Left ventricle myocardium inferior (tissue), 1 donor: ENCODE measurements around the gene NCF2. TPM values are rescaled to one million over a fixed set of nuclear protein-coding genes. Genes with fewer than 3 reads are reported as not detected.

Experiments used
- DNase-seq: peaks from one replicate; pipeline ENCODE4 v3.0.0-alpha.2; 2020
- H3K27ac ChIP-seq: fragments of 200-600 bp; replicated peaks from 2 replicates; pipeline ENCODE4 v1.8.0; 2021
- H3K27me3 ChIP-seq: fragments of 200-600 bp; 2 replicates; pipeline ENCODE4 v1.8.0; 2021; ENCODE audit warnings: low read depth
- H3K36me3 ChIP-seq: fragments of 200-600 bp; 2 replicates; pipeline ENCODE4 v1.8.0; 2021
- H3K4me1 ChIP-seq: fragments of 200-600 bp; 2 replicates; pipeline ENCODE4 v1.8.0; 2021
- H3K4me3 ChIP-seq: fragments of 200-600 bp; 2 replicates; pipeline ENCODE4 v1.8.0; 2021; ENCODE audit warnings: mild to moderate bottlenecking, moderate library complexity
- H3K9me3 ChIP-seq: fragments of 200-600 bp; replicated peaks from 2 replicates; pipeline ENCODE4 v1.8.0; 2021
- intact Hi-C: fragments of 100-400 bp; cut with micrococcal nuclease; formaldehyde crosslinking; loops from one replicate; pipeline ENCODE4 v1.11.0; 2022
- total RNA-seq: library from RNA; stranded (reverse); fragmentation: NEBNext Ultra II Directional; extraction: Animal tissue kit (Norgen Biotek cat#: 25700); gene quantifications from one replicate; pipeline ENCODE4 v1.2.1, GENCODE V29; 2021
- TF ChIP-seq, protein P1 (sequence below): fragments of 200-600 bp; IDR thresholded peaks from 2 replicates; pipeline ENCODE4 v1.8.0; 2021; ENCODE audit warnings: antibody characterized with exemption, mild to moderate bottlenecking, borderline replicate concordance
- donor health status: DM: no; HTN: yes; CAD: no; lungs with severe emphysema.

NCF2 gene
- total RNA-seq, 1 donor from 2014 or later = 4.5 TPM

GRCh38 chr1:183609313-183609712, 19.1 kb upstream of the NCF2 start:
- H3K27ac ChIP-seq = peak overlapping the region; percentile 72
- H3K4me1 ChIP-seq = peaks cover 27% of the 10 kb centered on the region
- no peaks in the 10 kb centered on the region for H3K27me3 ChIP-seq
- H3K36me3 ChIP-seq = no peaks in the 10 kb centered on the region
- no peak overlapping the region for H3K4me3 ChIP-seq
- TF ChIP-seq, protein P1, sequence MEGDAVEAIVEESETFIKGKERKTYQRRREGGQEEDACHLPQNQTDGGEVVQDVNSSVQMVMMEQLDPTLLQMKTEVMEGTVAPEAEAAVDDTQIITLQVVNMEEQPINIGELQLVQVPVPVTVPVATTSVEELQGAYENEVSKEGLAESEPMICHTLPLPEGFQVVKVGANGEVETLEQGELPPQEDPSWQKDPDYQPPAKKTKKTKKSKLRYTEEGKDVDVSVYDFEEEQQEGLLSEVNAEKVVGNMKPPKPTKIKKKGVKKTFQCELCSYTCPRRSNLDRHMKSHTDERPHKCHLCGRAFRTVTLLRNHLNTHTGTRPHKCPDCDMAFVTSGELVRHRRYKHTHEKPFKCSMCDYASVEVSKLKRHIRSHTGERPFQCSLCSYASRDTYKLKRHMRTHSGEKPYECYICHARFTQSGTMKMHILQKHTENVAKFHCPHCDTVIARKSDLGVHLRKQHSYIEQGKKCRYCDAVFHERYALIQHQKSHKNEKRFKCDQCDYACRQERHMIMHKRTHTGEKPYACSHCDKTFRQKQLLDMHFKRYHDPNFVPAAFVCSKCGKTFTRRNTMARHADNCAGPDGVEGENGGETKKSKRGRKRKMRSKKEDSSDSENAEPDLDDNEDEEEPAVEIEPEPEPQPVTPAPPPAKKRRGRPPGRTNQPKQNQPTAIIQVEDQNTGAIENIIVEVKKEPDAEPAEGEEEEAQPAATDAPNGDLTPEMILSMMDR = peak; percentile 69
- intact Hi-C loops = loop anchor here (10.0 kb wide), 1 partner anchor 145 kb away; no protein-coding TSS in a partner anchor
- DNase-seq = peak; percentile 58
- no peaks in the 10 kb centered on the region for H3K9me3 ChIP-seq

- peaks cover 27% of the 10 kb centered on the region for H3K4me1 ChIP-seq
- no peaks in the 10 kb centered on the region for H3K9me3 ChIP-seq
- TF ChIP-seq, protein P1 = no peak
- no peak overlapping the region for H3K27ac ChIP-seq
- H3K4me3 ChIP-seq = no peak overlapping the region
- H3K27me3 ChIP-seq = no peaks in the 10 kb centered on the region
- intact Hi-C loops = loop anchor here (10.0 kb wide), 1 partner anchor 143 kb away; no protein-coding TSS in a partner anchor
- H3K36me3 ChIP-seq = no peaks in the 10 kb centered on the region
- no peak for DNase-seq
These were observed 17.2 kb upstream of the NCF2 start for GRCh38 chr1:183607322-183607980.

DNA sequence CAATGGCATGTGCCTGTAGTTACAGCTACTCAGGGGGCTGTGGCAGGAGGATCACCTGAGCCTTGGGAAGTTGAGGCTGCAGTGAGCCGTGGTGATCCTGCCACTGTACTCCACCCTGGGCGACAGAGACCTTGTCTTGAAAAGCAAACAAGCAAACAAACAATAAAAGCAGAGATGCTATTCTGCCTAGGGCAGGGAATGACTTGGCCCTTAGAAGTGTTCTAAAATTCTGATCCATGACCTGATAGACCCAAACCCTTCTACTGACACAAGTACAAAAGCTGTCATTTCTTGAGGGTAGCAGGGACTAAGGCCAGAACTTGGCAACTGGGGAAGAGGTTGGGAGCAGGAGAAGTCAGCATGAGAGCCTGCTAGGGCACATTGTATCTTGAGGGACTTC, 15.6 kb upstream of the NCF2 start:
- intact Hi-C loops = loop anchor here (10.0 kb wide), 1 partner anchor 141 kb away; no protein-coding TSS in a partner anchor
- TF ChIP-seq, protein P1 = no peak
- Histone ChIP-seq H3K4me3 (no peak overlapping the region), H3K9me3 (no peaks in the 10 kb centered on the region), H3K27ac (no peak overlapping the region), H3K4me1 (peaks cover 27% of the 10 kb centered on the region), H3K27me3 (no peaks in the 10 kb centered on the region), H3K36me3 (no peaks in the 10 kb centered on the region)
- DNase-seq = no peak

GRCh38 chr1:183604815-183605214, 14.6 kb upstream of the NCF2 start:
- Histone ChIP-seq H3K9me3 (no peaks in the 10 kb centered on the region), H3K4me3 (no peak overlapping the region), H3K27ac (peak overlapping the region; percentile 6), H3K4me1 (peaks cover 16% of the 10 kb centered on the region), H3K36me3 (no peaks in the 10 kb centered on the region), H3K27me3 (no peaks in the 10 kb centered on the region)
- DNase-seq = no peak
- TF ChIP-seq, protein P1 = no peak
- intact Hi-C loops = loop anchor here (10.0 kb wide), 1 partner anchor 140 kb away; no protein-coding TSS in a partner anchor

DNA sequence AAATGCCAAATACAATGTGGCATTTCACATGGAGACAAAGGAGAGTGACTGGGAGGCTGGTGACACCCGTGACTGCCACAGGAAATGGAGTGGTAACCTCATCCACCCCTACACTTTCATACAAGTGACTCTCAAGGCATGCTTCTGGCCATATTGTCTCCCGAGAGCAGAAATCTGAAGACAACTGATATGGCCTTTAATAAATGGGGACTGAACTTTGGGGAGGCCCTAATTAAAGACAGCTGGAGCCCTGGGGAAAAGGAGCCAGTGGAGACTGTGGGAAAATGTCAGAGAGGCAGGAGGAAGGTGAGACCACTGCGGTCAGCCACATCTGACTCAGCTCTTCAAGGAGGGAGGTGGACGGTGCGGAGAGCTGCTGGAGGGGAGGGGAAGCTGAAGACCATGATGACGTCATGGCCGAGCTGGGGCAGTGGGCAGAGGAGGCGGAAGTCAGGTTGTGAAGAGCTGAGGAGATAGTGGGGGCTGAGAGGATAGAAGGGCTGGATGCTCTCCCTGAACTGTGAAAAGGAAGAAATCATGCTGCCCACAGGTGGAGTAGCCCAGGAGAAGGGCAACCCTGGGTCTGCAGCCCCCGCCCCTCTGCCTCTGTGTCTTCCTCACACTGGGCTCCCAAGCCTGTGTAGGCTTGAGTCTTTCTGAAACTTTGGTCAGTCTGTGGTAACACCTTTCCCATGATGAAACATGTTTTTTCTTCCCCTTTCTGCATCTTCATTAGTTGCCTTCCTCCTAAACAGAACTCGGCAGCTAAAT, 14.0 kb upstream of the NCF2 start:
- Histone ChIP-seq H3K4me3 (no peak overlapping the region), H3K36me3 (no peaks in the 10 kb centered on the region), H3K27me3 (no peaks in the 10 kb centered on the region), H3K9me3 (no peaks in the 10 kb centered on the region), H3K27ac (peak overlapping the region; percentile 6), H3K4me1 (peaks cover 10% of the 10 kb centered on the region)
- DNase-seq = no peak
- intact Hi-C loops = loop anchor here (10.0 kb wide), 1 partner anchor 139 kb away; no protein-coding TSS in a partner anchor
- TF ChIP-seq, protein P1 = no peak
